RWPE2 (cell line): Measurements from ENCODE around the gene KCNQ1OT1.

Experiments
- ATAC-seq: fragments of 200-7000 bp; cut with Tn5 transposase; 3 replicates; pipeline ENCODE4 v1.9.1; 2021; ENCODE audit warnings: low read depth
- DNase-seq: peaks from one replicate; pipeline ENCODE4 v3.0.0-alpha.2; 2020; ENCODE audit warnings: low spot score
- H3K27ac ChIP-seq: fragments of 450-650 bp; 2 replicates; pipeline ENCODE4 v1.5.1; 2017; ENCODE audit warnings: mild to moderate bottlenecking; ENCODE audit not compliant: poor library complexity, severe bottlenecking
- H3K27me3 ChIP-seq: fragments of 250-450 bp; sonication (Bioruptor Pico); 2 replicates; pipeline ENCODE4 v1.5.1; 2021; ENCODE audit warnings: mild to moderate bottlenecking, moderate library complexity; ENCODE audit not compliant: insufficient read depth, poor library complexity, severe bottlenecking
- H3K36me3 ChIP-seq: fragments of 250-450 bp; sonication (Bioruptor Pico); 2 replicates; pipeline ENCODE4 v1.5.1; 2020; ENCODE audit warnings: low read depth, mild to moderate bottlenecking, moderate library complexity
- H3K4me1 ChIP-seq: fragments of 250-450 bp; sonication (Bioruptor Pico); 2 replicates; pipeline ENCODE4 v1.5.1; 2021; ENCODE audit warnings: mild to moderate bottlenecking, moderate library complexity; ENCODE audit not compliant: insufficient read depth, poor library complexity, severe bottlenecking
- H3K4me3 ChIP-seq: fragments of 250-450 bp; sonication (Bioruptor Pico); 2 replicates; pipeline ENCODE4 v1.5.1; 2021; ENCODE audit warnings: mild to moderate bottlenecking, moderate library complexity; ENCODE audit not compliant: severe bottlenecking
- H3K9me3 ChIP-seq: fragments of 250-450 bp; sonication (Bioruptor Pico); 2 replicates; pipeline ENCODE4 v1.5.1; 2021; ENCODE audit warnings: mild to moderate bottlenecking, moderate library complexity; ENCODE audit not compliant: severe bottlenecking
- TF ChIP-seq, protein P1 (sequence below): fragments of 450-650 bp; IDR thresholded peaks from one replicate; pipeline ENCODE4 v1.5.1; 2017; ENCODE audit warnings: mild to moderate bottlenecking, moderate library complexity; ENCODE audit not compliant: poor library complexity, severe bottlenecking

The KCNQ1OT1 gene

DNA sequence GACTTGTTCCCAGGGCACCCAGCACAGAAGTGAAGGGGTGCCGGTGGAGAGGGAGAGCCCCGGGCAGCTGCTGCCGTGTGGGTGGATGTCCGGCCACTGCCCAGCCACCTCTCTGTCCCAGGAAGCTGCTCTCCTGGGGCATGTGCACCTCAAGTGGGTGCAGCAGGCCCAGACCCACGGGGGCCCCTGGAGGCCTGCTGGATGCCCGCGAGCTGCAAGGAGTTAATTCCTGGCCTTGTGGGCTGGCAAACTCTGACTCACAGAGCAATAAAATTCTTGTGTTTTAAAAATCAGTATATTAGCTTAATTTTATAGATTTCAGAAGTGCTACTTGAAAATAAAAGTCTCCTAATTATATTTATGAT lies 37.4 kb upstream of the KCNQ1OT1 start:
- ATAC-seq (no peak), DNase-seq (no peak)
- no peaks in the 10 kb centered on the region for H3K9me3 ChIP-seq
- no peaks in the 10 kb centered on the region for H3K36me3 ChIP-seq
- TF ChIP-seq, protein P1, sequence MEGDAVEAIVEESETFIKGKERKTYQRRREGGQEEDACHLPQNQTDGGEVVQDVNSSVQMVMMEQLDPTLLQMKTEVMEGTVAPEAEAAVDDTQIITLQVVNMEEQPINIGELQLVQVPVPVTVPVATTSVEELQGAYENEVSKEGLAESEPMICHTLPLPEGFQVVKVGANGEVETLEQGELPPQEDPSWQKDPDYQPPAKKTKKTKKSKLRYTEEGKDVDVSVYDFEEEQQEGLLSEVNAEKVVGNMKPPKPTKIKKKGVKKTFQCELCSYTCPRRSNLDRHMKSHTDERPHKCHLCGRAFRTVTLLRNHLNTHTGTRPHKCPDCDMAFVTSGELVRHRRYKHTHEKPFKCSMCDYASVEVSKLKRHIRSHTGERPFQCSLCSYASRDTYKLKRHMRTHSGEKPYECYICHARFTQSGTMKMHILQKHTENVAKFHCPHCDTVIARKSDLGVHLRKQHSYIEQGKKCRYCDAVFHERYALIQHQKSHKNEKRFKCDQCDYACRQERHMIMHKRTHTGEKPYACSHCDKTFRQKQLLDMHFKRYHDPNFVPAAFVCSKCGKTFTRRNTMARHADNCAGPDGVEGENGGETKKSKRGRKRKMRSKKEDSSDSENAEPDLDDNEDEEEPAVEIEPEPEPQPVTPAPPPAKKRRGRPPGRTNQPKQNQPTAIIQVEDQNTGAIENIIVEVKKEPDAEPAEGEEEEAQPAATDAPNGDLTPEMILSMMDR: no peak
- H3K4me1 ChIP-seq: peaks cover 5% of the 10 kb centered on the region
- no peak overlapping the region for H3K27ac ChIP-seq
- no peak overlapping the region for H3K4me3 ChIP-seq
- H3K27me3 ChIP-seq: no peaks in the 10 kb centered on the region

DNA sequence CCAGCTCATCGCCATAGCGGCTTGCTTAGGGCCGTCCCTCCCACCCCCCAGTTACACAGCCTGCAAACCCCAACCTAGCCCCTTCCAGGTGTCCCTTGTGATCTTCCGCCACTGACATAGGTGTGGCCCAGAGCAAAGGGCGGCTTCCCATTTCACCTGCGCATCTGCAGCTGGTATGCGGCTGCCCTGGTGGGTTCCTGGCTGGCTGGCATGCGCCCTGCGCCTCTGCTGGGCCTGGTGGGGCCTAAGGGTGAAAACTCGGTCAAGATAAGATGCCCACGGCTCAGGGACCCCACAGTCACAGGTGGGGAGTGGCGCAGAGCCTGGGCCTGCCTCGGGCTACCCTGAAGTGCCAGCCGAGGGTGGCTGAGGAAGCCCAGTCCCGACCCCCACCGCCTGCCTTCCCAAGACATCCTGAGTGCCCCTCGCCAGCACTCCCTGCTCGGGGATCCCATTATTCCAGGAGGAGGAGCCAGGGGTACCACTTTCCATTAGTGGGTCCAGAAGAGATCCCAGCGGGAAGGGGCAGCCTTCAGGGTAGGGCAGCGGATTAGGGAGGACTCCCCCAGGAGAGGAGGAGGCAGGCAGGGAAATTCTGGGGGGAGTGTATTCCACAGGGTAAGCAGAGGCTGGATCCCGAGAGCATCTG lies 36.9 kb upstream of the KCNQ1OT1 start:
- H3K4me3 ChIP-seq: no peak overlapping the region
- TF ChIP-seq, protein P1: no peak
- H3K36me3 ChIP-seq: no peaks in the 10 kb centered on the region
- DNase-seq (no peak), ATAC-seq (no peak)
- H3K27ac ChIP-seq: no peak overlapping the region
- no peaks in the 10 kb centered on the region for H3K27me3 ChIP-seq
- peaks cover 1% of the 10 kb centered on the region for H3K4me1 ChIP-seq
- H3K9me3 ChIP-seq: no peaks in the 10 kb centered on the region

DNA sequence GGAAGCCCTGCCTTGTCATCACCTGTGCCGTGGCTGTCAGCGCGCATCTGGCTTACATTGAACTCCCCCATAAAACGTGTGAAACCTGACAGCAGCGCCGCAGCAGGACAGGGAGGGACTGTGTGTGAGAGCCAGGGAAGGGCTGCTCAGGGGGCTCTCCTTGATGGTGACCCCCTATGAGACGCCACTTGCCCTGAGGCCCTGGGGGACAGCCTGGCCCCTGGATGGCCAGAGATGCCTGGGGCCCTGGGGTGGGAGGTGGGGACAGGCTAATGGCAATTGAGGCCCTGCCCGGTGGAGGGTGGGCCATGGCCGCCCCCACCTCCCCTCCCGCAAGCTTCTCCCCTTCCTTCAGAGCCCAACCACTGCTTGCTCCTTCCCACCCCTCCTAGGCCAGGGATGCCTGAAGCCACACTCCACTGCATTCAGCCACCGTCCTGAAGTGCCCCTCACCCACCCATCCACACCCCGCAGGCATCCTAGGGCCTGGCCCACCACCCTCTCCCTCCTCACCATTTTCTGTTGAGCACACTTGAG lies 35.3 kb upstream of the KCNQ1OT1 start:
- Histone ChIP-seq H3K36me3 (no peaks in the 10 kb centered on the region), H3K4me1 (no peaks in the 10 kb centered on the region), H3K4me3 (no peak overlapping the region), H3K27ac (no peak overlapping the region), H3K9me3 (no peaks in the 10 kb centered on the region), H3K27me3 (no peaks in the 10 kb centered on the region)
- DNase-seq: no peak
- TF ChIP-seq, protein P1: no peak
- ATAC-seq: no peak

DNA sequence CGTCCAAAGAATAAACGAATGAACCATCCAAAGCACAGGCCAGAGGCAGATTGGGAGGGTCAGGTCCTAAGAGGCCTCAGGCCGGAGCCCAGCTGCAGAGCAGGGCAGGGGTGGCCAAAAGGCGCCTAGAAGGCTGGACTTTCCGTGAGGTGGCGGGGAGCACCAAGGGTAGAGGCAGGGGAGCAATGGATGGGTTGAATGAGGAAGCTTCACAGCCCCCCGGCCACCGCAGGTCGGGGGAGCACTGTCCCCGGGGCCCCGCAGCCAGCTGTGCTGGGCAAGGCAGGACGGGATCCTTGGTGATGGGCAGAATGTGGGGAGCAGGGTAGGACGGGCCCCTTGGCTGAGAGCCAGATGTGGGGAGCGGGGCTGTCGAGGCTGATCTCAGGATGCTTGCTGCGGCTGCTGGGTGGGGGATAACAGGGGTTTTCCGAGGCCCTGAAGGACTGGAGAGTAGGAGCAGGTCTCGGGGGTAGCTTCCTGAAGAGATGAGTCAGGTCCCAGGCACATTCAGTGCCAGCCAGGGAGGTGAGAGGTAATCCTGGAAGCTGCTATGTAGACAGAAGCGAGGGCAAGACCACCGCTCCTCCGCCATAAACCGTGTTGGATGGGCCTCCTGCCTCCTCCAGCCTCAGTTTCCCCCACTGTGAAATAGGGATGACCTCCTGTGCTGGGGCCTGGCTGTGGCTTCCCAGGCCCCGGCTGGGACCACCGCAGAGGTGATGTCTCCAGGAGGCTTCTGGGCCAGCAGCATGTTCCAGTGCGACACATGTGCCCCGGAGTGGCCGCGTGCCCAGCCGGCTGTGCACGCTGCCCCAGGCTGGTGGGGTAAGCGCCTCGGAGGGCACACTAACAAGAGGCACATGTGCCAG lies 34.6 kb upstream of the KCNQ1OT1 start:
- DNase-seq (no peak), ATAC-seq (no peak)
- Histone ChIP-seq H3K4me3 (no peak overlapping the region), H3K36me3 (no peaks in the 10 kb centered on the region), H3K27me3 (no peaks in the 10 kb centered on the region), H3K4me1 (no peaks in the 10 kb centered on the region), H3K27ac (no peak overlapping the region), H3K9me3 (no peaks in the 10 kb centered on the region)
- TF ChIP-seq, protein P1: no peak
